DOHH2 (cell line): ENCODE measurements around the gene NUP62.

Experiments used
- H3F3A ChIP-seq: fragments of 200-600 bp; sonication (generic), shearing (Covaris generic); 2 replicates; pipeline ENCODE4 v1.6.0; 2016; ENCODE audit warnings: antibody characterized with exemption, mild to moderate bottlenecking; ENCODE audit not compliant: control insufficient read depth, insufficient read depth
- H3K27ac ChIP-seq: fragments of 200-600 bp; sonication (generic); 2 replicates; pipeline ENCODE4 v1.5.1; 2014; ENCODE audit warnings: low read depth, mild to moderate bottlenecking, low read length, moderate library complexity
- H3K27me3 ChIP-seq: fragments of 200-600 bp; sonication (generic); 2 replicates; pipeline ENCODE4 v1.6.1; 2014; ENCODE audit warnings: mild to moderate bottlenecking, low read length, mixed read lengths; ENCODE audit not compliant: control insufficient read depth
- H3K36me3 ChIP-seq: fragments of 200-600 bp; sonication (generic); 2 replicates; pipeline ENCODE4 v1.6.1; 2014; ENCODE audit warnings: mild to moderate bottlenecking, low read length, moderate library complexity, mixed read lengths; ENCODE audit not compliant: control insufficient read depth
- H3K4me1 ChIP-seq: fragments of 200-600 bp; sonication (generic); 2 replicates; pipeline ENCODE4 v1.6.1; 2014; ENCODE audit warnings: mild to moderate bottlenecking, low read length, mixed read lengths; ENCODE audit not compliant: control insufficient read depth
- H3K4me2 ChIP-seq: fragments of 200-600 bp; sonication (generic); 2 replicates; pipeline ENCODE4 v1.6.0; 2014; ENCODE audit warnings: mild to moderate bottlenecking, low read length, moderate library complexity
- H3K4me3 ChIP-seq: fragments of 200-600 bp; sonication (generic); 2 replicates; pipeline ENCODE4 v1.5.1; 2014; ENCODE audit warnings: mild to moderate bottlenecking, low read length, mixed read lengths
- H3K79me2 ChIP-seq: fragments of 200-600 bp; sonication (generic); 2 replicates; pipeline ENCODE4 v1.6.1; 2014; ENCODE audit warnings: mild to moderate bottlenecking, low read length, mixed read lengths; ENCODE audit not compliant: control insufficient read depth
- H3K9me2 ChIP-seq: fragments of 200-600 bp; sonication (generic); replicated peaks from 2 replicates; pipeline ENCODE4 v1.6.1; 2014; ENCODE audit warnings: mild to moderate bottlenecking, low read length, mixed read lengths; ENCODE audit not compliant: control insufficient read depth
- H3K9me3 ChIP-seq: fragments of 200-600 bp; sonication (generic); 2 replicates; pipeline ENCODE4 v1.6.1; 2014; ENCODE audit warnings: antibody characterized with exemption, low read length, mixed read lengths; ENCODE audit not compliant: control insufficient read depth, insufficient read depth
- H4K20me1 ChIP-seq: fragments of 200-600 bp; sonication (generic); 2 replicates; pipeline ENCODE4 v1.6.0; 2014; ENCODE audit warnings: low read depth, mild to moderate bottlenecking, antibody characterized with exemption, low read length, moderate library complexity; ENCODE audit not compliant: control insufficient read depth, insufficient read depth
- CTCF ChIP-seq: fragments of 200-600 bp; sonication (generic); IDR thresholded peaks from one replicate; pipeline ENCODE4 v1.5.1; 2014; ENCODE audit warnings: antibody characterized with exemption, mild to moderate bottlenecking, low read depth, low read length; ENCODE audit not compliant: poor library complexity, severe bottlenecking
- EZH2phosphoT487 ChIP-seq: fragments of 200-600 bp; sonication (generic); IDR thresholded peaks from 2 replicates; pipeline ENCODE4 v1.6.1; 2017; ENCODE audit warnings: borderline replicate concordance, mild to moderate bottlenecking, antibody characterized with exemption, low read length, moderate library complexity, mixed read lengths

The NUP62 gene

GRCh38 chr19:49929121-49929610 is at the start of gene NUP62, which contains the start of gene ATF5:
TSS of gene NUP62 (minus strand) at chr19:49929504. CDS start at chr19:49909807, 19,697 bp downstream.
TSS of gene ATF5 (plus strand) at chr19:49929205. CDS start at chr19:49930851, 1,646 bp downstream.
- Histone ChIP-seq H3K4me3 (peak within 1 kb of the TSS; percentile 82), H3K27ac (peak within 1 kb of the TSS; percentile 86), H3K4me1 (peaks cover 44% of the 10 kb centered on the region), H3K27me3 (no peaks in the 10 kb centered on the region), H3K9me2 (no peaks in the 10 kb centered on the region), H4K20me1 (peaks cover 24% of the 10 kb centered on the region), H3F3A (no peaks in the 10 kb centered on the region), H3K36me3 (peaks cover 79% of the 10 kb centered on the region), H3K79me2 (peaks cover 70% of the 10 kb centered on the region), H3K4me2 (peak within 1 kb of the TSS; percentile 94), H3K9me3 (no peaks in the 10 kb centered on the region)
- TF ChIP-seq EZH2phosphoT487 (no peak), CTCF (no peak)

GRCh38 chr19:49978324-49978723 is 49.0 kb upstream of the NUP62 start:
- no peaks in the 10 kb centered on the region for H3K9me3 ChIP-seq
- H3K79me2 ChIP-seq = no peaks in the 10 kb centered on the region
- no peaks in the 10 kb centered on the region for H3K9me2 ChIP-seq
- no peak overlapping the region for H3K4me2 ChIP-seq
- H4K20me1 ChIP-seq = 0 out of 2 replicates have a peak, but pooled peaks cover 2% of the 10 kb centered on the region
- no peak overlapping the region for H3K4me3 ChIP-seq
- no peaks in the 10 kb centered on the region for H3K36me3 ChIP-seq
- H3F3A ChIP-seq = no peaks in the 10 kb centered on the region
- no peaks in the 10 kb centered on the region for H3K4me1 ChIP-seq
- no peak overlapping the region for H3K27ac ChIP-seq
- no peaks in the 10 kb centered on the region for H3K27me3 ChIP-seq
- TF ChIP-seq CTCF (no peak), EZH2phosphoT487 (no peak)

- TF ChIP-seq EZH2phosphoT487 (no peak), CTCF (no peak)
- Histone ChIP-seq H3K36me3 (no peaks in the 10 kb centered on the region), H3F3A (no peaks in the 10 kb centered on the region), H3K79me2 (no peaks in the 10 kb centered on the region), H3K4me3 (no peak overlapping the region), H3K9me2 (no peaks in the 10 kb centered on the region), H4K20me1 (no peaks in the 10 kb centered on the region), H3K27me3 (no peaks in the 10 kb centered on the region), H3K4me1 (no peaks in the 10 kb centered on the region), H3K9me3 (no peaks in the 10 kb centered on the region), H3K27ac (no peak overlapping the region), H3K4me2 (no peak overlapping the region)
Observed at GRCh38 chr19:49977881-49978280, 48.6 kb upstream of the NUP62 start.

- no peaks in the 10 kb centered on the region for H3F3A ChIP-seq
- TF ChIP-seq EZH2phosphoT487 (no peak), CTCF (no peak)
- H3K9me3 ChIP-seq = no peaks in the 10 kb centered on the region
- H3K79me2 ChIP-seq = no peaks in the 10 kb centered on the region
- no peaks in the 10 kb centered on the region for H3K4me1 ChIP-seq
- H3K36me3 ChIP-seq = no peaks in the 10 kb centered on the region
- no peak overlapping the region for H3K27ac ChIP-seq
- H3K9me2 ChIP-seq = no peaks in the 10 kb centered on the region
- H4K20me1 ChIP-seq = no peaks in the 10 kb centered on the region
- H3K4me3 ChIP-seq = no peak overlapping the region
- H3K27me3 ChIP-seq = no peaks in the 10 kb centered on the region
- no peak overlapping the region for H3K4me2 ChIP-seq
Observed at GRCh38 chr19:49977076-49977475, 47.8 kb upstream of the NUP62 start.
